ENCODE measurements around the gene RNASEL. TPM values are rescaled to one million over a fixed set of nuclear protein-coding genes. Genes with fewer than 3 reads are reported as not detected.

RNASEL gene
- total RNA-seq, 1 donor from 2014 or later: 4.2 TPM

DNA sequence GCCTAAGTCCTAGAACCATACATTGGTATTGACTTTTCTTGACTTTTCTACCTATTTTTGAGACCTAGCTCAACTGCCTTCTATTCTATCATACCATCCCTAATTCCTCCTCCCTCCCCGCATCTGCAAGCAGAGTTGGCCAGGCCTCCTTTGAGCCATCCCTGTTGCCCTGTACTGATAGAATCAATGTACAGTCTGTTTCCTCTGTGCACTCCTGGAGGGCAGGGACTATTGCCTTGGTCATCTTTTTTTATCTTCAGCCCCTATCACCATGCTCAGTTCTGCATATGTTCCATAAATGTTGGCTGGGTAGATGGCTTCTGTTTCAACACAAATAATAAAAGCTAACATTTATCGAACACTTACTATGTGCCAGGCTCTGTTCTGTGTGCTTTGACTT lies 19.2 kb upstream of the RNASEL start:
- Mint-ChIP-seq H3K27me3 (peaks cover 49% of the 10 kb centered on the region), H3K27ac (no peak overlapping the region), H3K4me3 (no peak overlapping the region), H3K36me3 (no peaks in the 10 kb centered on the region), H3K9me3 (no peaks in the 10 kb centered on the region), H3K4me1 (ENCODE audit: unreplicated experiment) (peaks cover 54% of the 10 kb centered on the region)
- no peak for TF ChIP-seq CTCF (conservative IDR thresholded peaks at IDR 0.05)
- DNase-seq (ENCODE audit: extremely low spot score, unreplicated experiment): no peak

GRCh38 chr1:182607566-182607965 lies 18.5 kb upstream of the RNASEL start:
- Mint-ChIP-seq H3K27me3 (peaks cover 47% of the 10 kb centered on the region), H3K4me1 (ENCODE audit: unreplicated experiment) (peaks cover 54% of the 10 kb centered on the region), H3K9me3 (no peaks in the 10 kb centered on the region), H3K4me3 (no peak overlapping the region), H3K27ac (no peak overlapping the region), H3K36me3 (no peaks in the 10 kb centered on the region)
- DNase-seq (ENCODE audit: extremely low spot score, unreplicated experiment): no peak
- TF ChIP-seq CTCF (conservative IDR thresholded peaks at IDR 0.05): no peak

- Mint-ChIP-seq H3K9me3 (no peaks in the 10 kb centered on the region), H3K36me3 (no peaks in the 10 kb centered on the region), H3K27me3 (peaks cover 27% of the 10 kb centered on the region), H3K27ac (peak within 1 kb of the TSS; percentile 76), H3K4me1 (ENCODE audit: unreplicated experiment) (peaks cover 32% of the 10 kb centered on the region), H3K4me3 (no peak within 1 kb of the TSS)
- peak; percentile 86 for DNase-seq (ENCODE audit: extremely low spot score, unreplicated experiment)
- no peak for TF ChIP-seq CTCF (conservative IDR thresholded peaks at IDR 0.05)
Observed at GRCh38 chr1:182604175-182605164, 15.4 kb upstream of the RNASEL start, which contains the start of gene RGS16. Gene RGS16, minus strand, starts transcription at chr1:182604389. Its CDS starts 130 bp downstream, at chr1:182604259.

- H3K27me3 Mint-ChIP-seq: peaks cover 26% of the 10 kb centered on the region
- DNase-seq (ENCODE audit: extremely low spot score, unreplicated experiment): no peak
- H3K36me3 Mint-ChIP-seq: no peaks in the 10 kb centered on the region
- peak overlapping the region; percentile 76 for H3K27ac Mint-ChIP-seq
- TF ChIP-seq CTCF (conservative IDR thresholded peaks at IDR 0.05): no peak
- H3K4me3 Mint-ChIP-seq: no peak overlapping the region
- H3K9me3 Mint-ChIP-seq: no peaks in the 10 kb centered on the region
- peaks cover 26% of the 10 kb centered on the region for H3K4me1 Mint-ChIP-seq (ENCODE audit: unreplicated experiment)
Observed at GRCh38 chr1:182603646-182604174, 14.7 kb upstream of the RNASEL start.

GRCh38 chr1:182602935-182603645 lies 14.0 kb upstream of the RNASEL start:
- Mint-ChIP-seq H3K4me1 (ENCODE audit: unreplicated experiment) (peaks cover 25% of the 10 kb centered on the region), H3K36me3 (no peaks in the 10 kb centered on the region), H3K27me3 (peaks cover 26% of the 10 kb centered on the region), H3K27ac (peak overlapping the region; percentile 67), H3K9me3 (no peaks in the 10 kb centered on the region), H3K4me3 (no peak overlapping the region)
- TF ChIP-seq CTCF (conservative IDR thresholded peaks at IDR 0.05): no peak
- DNase-seq (ENCODE audit: extremely low spot score, unreplicated experiment): no peak

Measured in type B pancreatic cell (in vitro differentiated cells).